Right lobe of liver (tissue), 6 donors: ENCODE measurements around the gene PEPD. TPM values are rescaled to one million over a fixed set of nuclear protein-coding genes. Genes with fewer than 3 reads are reported as not detected.

ENCODE experiments used
- ATAC-seq, 4 donors: fragments of 200-7000 bp; cut with Tn5 transposase; one replicate each; pipeline ENCODE4 v1.9.1; 2020; ENCODE audit warnings: mild to moderate bottlenecking in 4 of 4, moderate library complexity in 4 of 4
- DNase-seq, 3 donors: peaks; one replicate each; pipeline ENCODE4 v3.0.0-alpha.2; 2020
- H3K27ac ChIP-seq, 3 donors: fragments of 200-600 bp; one replicate each; pipeline ENCODE4 v1.8.0; 2022
- H3K27me3 ChIP-seq, 2 donors: fragments of 200-600 bp; one replicate each; pipeline ENCODE4 v1.8.0; 2022
- H3K36me3 ChIP-seq, 4 donors: fragments of 200-600 bp; sonication (generic) in 1 of 4; one replicate each; pipeline versions ENCODE4 v1.5.1 to v1.8.0; 2017 to 2022; ENCODE audit warnings: control low read depth in 1 of 4
- H3K4me1 ChIP-seq, 4 donors: fragments of 200-600 bp; sonication (generic) in 1 of 4; one replicate each; pipeline versions ENCODE4 v1.5.1 to v1.8.0; 2017 to 2022; ENCODE audit warnings: control low read depth in 1 of 4
- H3K4me3 ChIP-seq, 3 donors: fragments of 200-600 bp; one replicate each; pipeline ENCODE4 v1.8.0; 2022
- H3K9me3 ChIP-seq, 4 donors: fragments of 200-600 bp; sonication (generic) in 1 of 4; one replicate each; pipeline versions ENCODE4 v1.5.1 to v1.8.0; 2017 to 2022; ENCODE audit warnings: control low read depth in 1 of 4
- CTCF ChIP-seq, 4 donors: fragments of 200-600 bp in 3 of 4; fragments of 450-650 bp in 1 of 4; IDR thresholded peaks; one replicate each; pipeline versions ENCODE4 v1.5.1 to v1.8.0; 2016 to 2022; ENCODE audit warnings: antibody characterized with exemption in 4 of 4, mild to moderate bottlenecking in 2 of 4
- POLR2A ChIP-seq: fragments of 450-650 bp; IDR thresholded peaks from one replicate; pipeline ENCODE4 v1.6.1; 2017; ENCODE audit warnings: antibody characterized with exemption, mild to moderate bottlenecking
- WGBS: methylation state at CpG from one replicate; pipeline ENCODE4 v1.1.6; 2018; ENCODE audit warnings: low coverage, low lambda C conversion rate; ENCODE audit not compliant: insufficient coverage; ENCODE audit errors: missing lambda C conversion rate; 5-methylcytosine and 5-hydroxymethylcytosine counted together
- intact Hi-C, 2 donors: fragments of 100-400 bp; cut with DNase I; formaldehyde crosslinking; loops; one replicate each; pipeline versions ENCODE4 v1.11.2 to v1.14.1; 2022
- total RNA-seq, 6 experiments: library from RNA; depleted of rRNA in 2 of 6; stranded (reverse); fragments of >200 nt in 2 of 6; fragmentation: NEBNext Ultra II Directional in 3 of 6; extraction: Animal tissue kit (Norgen Biotek cat#: 25700) in 3 of 6; gene quantifications; one replicate each; pipeline versions ENCODE4 v1.1.0 to v1.2.4, GENCODE V29; 2016 to 2023
- donor health status: DM: no; HTN: yes; CAD: no.
- donor health status: DM: no; HTN: no; CAD: no.
- donor health status: DM: no; HTN: no; CAD: no.
- donor health status: DM: no; HTN: yes; CAD: no.
- donor health status: DM: no; HTN: yes; CAD: no.

PEPD gene
- total RNA-seq, 6 experiments from 2014 or later, result 121 to 261 (median 167) TPM

DNA sequence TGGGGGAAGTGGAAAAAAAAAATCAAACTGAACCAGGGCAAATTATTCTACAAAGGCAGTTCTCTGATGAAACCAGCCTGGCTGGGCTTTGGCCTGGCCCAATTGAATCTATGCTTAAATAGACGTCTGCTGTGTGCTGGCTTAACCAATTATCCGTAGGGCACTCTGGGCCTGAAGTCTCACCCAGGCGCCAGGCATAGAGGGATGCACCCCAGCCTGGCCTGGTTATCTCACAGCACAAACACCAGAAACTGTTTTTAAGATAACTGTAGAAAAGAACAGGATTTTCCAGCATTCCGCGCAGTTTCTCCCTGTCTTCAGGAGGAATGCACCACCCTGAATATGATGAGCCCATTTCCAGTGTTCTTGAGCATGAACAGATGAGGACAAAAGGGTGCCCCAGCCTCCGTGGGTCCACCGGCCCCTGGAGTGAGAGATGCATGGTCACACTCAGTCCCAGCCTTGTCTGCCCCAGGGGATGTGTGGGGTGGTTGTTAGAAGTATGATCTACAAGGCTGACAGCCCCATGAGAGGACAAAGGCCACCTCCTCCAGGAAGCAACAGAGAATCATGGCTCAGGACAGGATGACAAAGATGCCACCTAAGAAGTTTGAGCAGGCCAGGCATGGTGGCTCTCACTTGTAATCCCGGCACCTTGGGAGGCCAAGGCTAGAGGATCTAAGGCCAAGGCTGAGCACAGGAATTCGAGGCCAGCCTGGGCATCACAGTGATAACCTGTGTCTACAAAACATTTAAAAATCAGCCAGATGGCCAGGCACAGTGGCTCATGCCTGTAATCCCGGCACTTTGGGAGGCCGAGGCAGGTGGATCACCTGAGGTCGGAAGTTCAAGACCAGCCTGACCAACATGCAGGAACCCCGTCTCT is 50.2 kb downstream of the PEPD start:
- WGBS, result 86% methylated on average over 9 of the region's 13 CpGs
- TF ChIP-seq CTCF (IDR thresholded peaks at IDR 0.05) (no peak), POLR2A (no peak)
- Histone ChIP-seq H3K4me3 (no peak overlapping the region), H3K9me3 (no peaks in the 10 kb centered on the region), H3K36me3 (peaks cover 0 to 30% (median 9%) of the 10 kb centered on the region in 4 donors), H3K27ac (no peak overlapping the region), H3K4me1 (no peaks in the 10 kb centered on the region), H3K27me3 (no peaks in the 10 kb centered on the region)
- peak in 2 of 3 donors; percentile 16 to 18 for DNase-seq
- no peak for ATAC-seq
- intact Hi-C loops, result no loop called here

- ATAC-seq (no peak), DNase-seq (peak in 2 of 3 donors; percentile 31 to 34)
- H3K27ac ChIP-seq, result no peak overlapping the region
- no peaks in the 10 kb centered on the region for H3K9me3 ChIP-seq
- H3K4me3 ChIP-seq, result no peak overlapping the region
- no peaks in the 10 kb centered on the region for H3K4me1 ChIP-seq
- H3K36me3 ChIP-seq, result peaks cover 0 to 25% (median 9%) of the 10 kb centered on the region in 4 donors
- intact Hi-C loops, result no loop called here
- TF ChIP-seq CTCF (IDR thresholded peaks at IDR 0.05), result no peak
- no peak for TF ChIP-seq POLR2A
- WGBS, result 67% methylated on average over 4 of the region's 5 CpGs
- no peaks in the 10 kb centered on the region for H3K27me3 ChIP-seq
Observed at GRCh38 chr19:33470686-33471085, 50.9 kb downstream of the PEPD start.

- DNase-seq (peak in 2 of 3 donors; percentile 29 to 31), ATAC-seq (no peak)
- Histone ChIP-seq H3K36me3 (peaks cover 0 to 18% (median 7%) of the 10 kb centered on the region in 4 donors), H3K27me3 (no peaks in the 10 kb centered on the region), H3K4me1 (no peaks in the 10 kb centered on the region), H3K9me3 (no peaks in the 10 kb centered on the region), H3K4me3 (no peak overlapping the region), H3K27ac (no peak overlapping the region)
- TF ChIP-seq CTCF (IDR thresholded peaks at IDR 0.05) (no peak), POLR2A (no peak)
- 91% methylated on average over 7 of the region's 7 CpGs for WGBS
- intact Hi-C loops, result no loop called here
Observed at GRCh38 chr19:33470040-33470330, 51.6 kb downstream of the PEPD start.

- H3K27me3 ChIP-seq, result no peaks in the 10 kb centered on the region
- DNase-seq, result peak in 2 of 3 donors; percentile 20 to 39
- TF ChIP-seq POLR2A (no peak), CTCF (IDR thresholded peaks at IDR 0.05) (no peak)
- no peak overlapping the region for H3K27ac ChIP-seq
- ATAC-seq, result no peak
- no peaks in the 10 kb centered on the region for H3K9me3 ChIP-seq
- H3K4me1 ChIP-seq, result no peaks in the 10 kb centered on the region
- peaks cover 0 to 16% (median 5%) of the 10 kb centered on the region in 4 donors for H3K36me3 ChIP-seq
- intact Hi-C loops, result no loop called here
- H3K4me3 ChIP-seq, result no peak overlapping the region
- WGBS, result 89% methylated on average over 19 of the region's 20 CpGs
Observed at GRCh38 chr19:33469171-33470039, 52.2 kb downstream of the PEPD start.
